ENCODE data around the gene ZBTB11.

DNA sequence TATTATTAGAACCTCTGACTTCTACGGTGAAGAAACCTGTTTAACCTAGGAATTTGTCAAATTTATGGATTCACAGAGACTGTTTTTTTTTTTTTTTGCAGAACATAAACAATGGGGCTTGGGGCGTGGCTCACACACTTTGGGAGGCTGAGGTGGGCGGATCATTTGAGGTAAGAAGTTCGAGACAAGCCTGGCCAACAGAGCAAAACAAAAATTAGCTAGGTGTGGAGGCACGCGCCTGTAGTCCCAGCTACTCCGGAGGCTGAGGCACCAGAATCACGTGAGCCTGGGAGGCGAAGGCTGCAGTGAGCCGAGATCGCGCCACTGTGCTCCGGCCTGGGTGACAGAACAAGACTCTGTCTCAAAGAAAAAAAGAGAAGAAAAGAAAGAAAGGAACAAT lies 3.0 kb downstream of the ZBTB11 start:
- TF ChIP-seq, protein P1, sequence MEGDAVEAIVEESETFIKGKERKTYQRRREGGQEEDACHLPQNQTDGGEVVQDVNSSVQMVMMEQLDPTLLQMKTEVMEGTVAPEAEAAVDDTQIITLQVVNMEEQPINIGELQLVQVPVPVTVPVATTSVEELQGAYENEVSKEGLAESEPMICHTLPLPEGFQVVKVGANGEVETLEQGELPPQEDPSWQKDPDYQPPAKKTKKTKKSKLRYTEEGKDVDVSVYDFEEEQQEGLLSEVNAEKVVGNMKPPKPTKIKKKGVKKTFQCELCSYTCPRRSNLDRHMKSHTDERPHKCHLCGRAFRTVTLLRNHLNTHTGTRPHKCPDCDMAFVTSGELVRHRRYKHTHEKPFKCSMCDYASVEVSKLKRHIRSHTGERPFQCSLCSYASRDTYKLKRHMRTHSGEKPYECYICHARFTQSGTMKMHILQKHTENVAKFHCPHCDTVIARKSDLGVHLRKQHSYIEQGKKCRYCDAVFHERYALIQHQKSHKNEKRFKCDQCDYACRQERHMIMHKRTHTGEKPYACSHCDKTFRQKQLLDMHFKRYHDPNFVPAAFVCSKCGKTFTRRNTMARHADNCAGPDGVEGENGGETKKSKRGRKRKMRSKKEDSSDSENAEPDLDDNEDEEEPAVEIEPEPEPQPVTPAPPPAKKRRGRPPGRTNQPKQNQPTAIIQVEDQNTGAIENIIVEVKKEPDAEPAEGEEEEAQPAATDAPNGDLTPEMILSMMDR (conservative IDR thresholded peaks at IDR 0.05; ENCODE audit: low read depth, low read length) = no peak
- no peak for TF ChIP-seq EZH2 (IDR thresholded peaks at IDR 0.05; ENCODE audit: borderline replicate concordance, low read depth, low read length, poor library complexity, severe bottlenecking)

All from A673 (cell line).